Naive B cell (primary cell): ENCODE results near the gene SKOR1. TPM values are rescaled to one million over a fixed set of nuclear protein-coding genes. Genes with fewer than 3 reads are reported as not detected.

ENCODE experiments used
- ATAC-seq, 2 donors: fragments of 150-1000 bp; cut with Tn5 transposase; 2 replicates each; pipeline ENCODE4 v1.10.0; 2021; ENCODE audit warnings: low read depth in 2 of 2, mild to moderate bottlenecking in 2 of 2, moderate library complexity in 2 of 2
- DNase-seq: peaks from one replicate; pipeline ENCODE4 v3.0.0; 2022
- H3K27ac Mint-ChIP-seq, 6 donors: one replicate each; pipeline ENCODE4 v1.8.0; 2020 to 2022; ENCODE audit warnings: mild to moderate bottlenecking in 6 of 6, mixed read lengths in 6 of 6, moderate library complexity in 5 of 6, inconsistent platforms in 2 of 6
- H3K27me3 Mint-ChIP-seq, 3 donors: one replicate each; pipeline ENCODE4 v1.8.0; 2021 to 2022; ENCODE audit warnings: mixed read lengths in 3 of 3, mild to moderate bottlenecking in 1 of 3
- H3K36me3 Mint-ChIP-seq, 2 donors: one replicate each; pipeline ENCODE4 v1.8.0; 2020 to 2022; ENCODE audit warnings: mixed read lengths in 2 of 2, inconsistent platforms in 1 of 2, mild to moderate bottlenecking in 1 of 2
- H3K4me1 Mint-ChIP-seq, 3 donors: one replicate each; pipeline ENCODE4 v1.8.0; 2020 to 2022; ENCODE audit warnings: mixed read lengths in 3 of 3, inconsistent platforms in 1 of 3, mild to moderate bottlenecking in 1 of 3, moderate library complexity in 1 of 3
- H3K4me3 Mint-ChIP-seq, 8 donors: one replicate each; pipeline ENCODE4 v1.8.0; 2020 to 2022; ENCODE audit warnings: mild to moderate bottlenecking in 8 of 8, mixed read lengths in 8 of 8, moderate library complexity in 8 of 8, inconsistent platforms in 2 of 8
- H3K9me3 Mint-ChIP-seq, 7 donors: one replicate each; pipeline ENCODE4 v1.8.0; 2020 to 2022; ENCODE audit warnings: mixed read lengths in 7 of 7, mild to moderate bottlenecking in 5 of 7, inconsistent platforms in 2 of 7, moderate library complexity in 1 of 7
- polyA plus RNA-seq, 6 donors: library from polyadenylated mRNA; unstranded; fragments of 300-500 nt; fragmentation: Illumina TruSeq; gene quantifications; one replicate each; pipeline ENCODE4 v1.2.3, GENCODE V29; 2021; ENCODE audit warnings: low read depth in 6 of 6

Gene SKOR1
- polyA plus RNA-seq, 6 donors from 2014 or later = 0.07 to 0.19 (median 0.13) TPM; not detected in 3

DNA sequence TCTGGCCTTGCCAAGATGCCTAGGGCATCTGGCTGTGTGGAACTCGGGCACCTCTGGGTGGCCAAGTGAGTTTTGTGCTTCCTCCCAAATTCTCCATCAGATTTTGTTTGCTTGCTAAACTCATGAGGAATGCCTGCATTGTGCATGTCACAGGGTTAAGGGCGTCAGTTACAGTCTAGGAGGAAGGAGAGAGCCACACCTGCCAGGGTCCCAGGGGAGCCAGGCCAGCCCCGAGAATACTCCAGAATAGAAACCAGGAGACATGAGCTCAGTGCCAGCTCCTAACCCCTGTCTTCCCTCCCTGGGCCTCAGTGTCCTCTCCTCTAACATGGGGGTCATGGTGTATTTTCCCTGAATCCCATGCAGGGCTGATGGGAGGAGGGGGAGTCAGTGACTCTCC lies 22.0 kb upstream of the SKOR1 start:
- Mint-ChIP-seq H3K36me3 (peaks cover 0 to 15% of the 10 kb centered on the region in 2 donors), H3K9me3 (no peaks in the 10 kb centered on the region), H3K27me3 (no peaks in the 10 kb centered on the region), H3K4me1 (peaks cover 4 to 19% (median 8%) of the 10 kb centered on the region in 3 donors), H3K4me3 (no peak overlapping the region), H3K27ac (no peak overlapping the region)
- ATAC-seq (no peak), DNase-seq (no peak)

DNA sequence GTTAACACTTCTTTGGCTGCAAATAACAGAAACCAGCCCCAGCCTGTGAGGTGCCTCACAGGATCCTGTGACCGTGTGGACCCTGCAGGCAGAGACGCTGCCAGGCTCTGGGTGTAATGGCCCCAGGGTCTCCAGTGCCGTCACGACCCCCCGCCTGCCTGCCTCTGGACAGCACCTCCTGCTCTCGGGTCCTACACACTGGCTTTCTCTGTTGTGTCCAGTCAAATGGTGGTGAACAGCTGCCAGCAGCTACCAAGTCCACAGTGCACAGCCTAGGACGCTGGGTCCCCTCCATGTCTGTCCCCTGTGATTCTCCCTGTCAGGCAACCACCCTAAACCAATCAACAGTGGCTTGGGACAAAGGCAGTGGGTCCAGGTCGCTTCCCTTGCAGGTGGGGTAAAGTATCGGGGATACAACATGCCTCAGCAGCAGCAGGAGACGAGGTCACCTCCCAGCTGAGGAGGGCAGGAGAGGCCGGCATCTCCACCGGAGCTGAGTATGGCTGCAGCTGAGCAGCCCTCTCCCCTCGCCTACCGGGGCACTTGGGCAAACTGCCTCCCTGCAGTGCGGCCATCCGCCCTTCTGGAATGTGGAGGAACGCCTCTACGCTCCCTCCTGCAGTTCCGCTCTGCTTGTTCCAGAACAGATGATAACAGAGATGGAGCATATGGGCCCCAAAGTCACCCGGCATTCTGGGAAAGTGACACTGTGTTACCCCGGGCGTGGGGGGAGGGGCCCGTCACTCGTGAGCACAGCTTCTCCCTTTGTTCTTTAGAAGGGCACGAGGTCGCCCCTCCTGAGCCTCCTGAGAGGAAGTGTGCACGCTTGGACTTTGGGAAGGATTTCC lies 21.1 kb upstream of the SKOR1 start:
- Mint-ChIP-seq H3K27ac (no peak overlapping the region), H3K4me3 (no peak overlapping the region), H3K9me3 (no peaks in the 10 kb centered on the region), H3K27me3 (no peaks in the 10 kb centered on the region), H3K4me1 (peaks cover 4 to 19% (median 8%) of the 10 kb centered on the region in 3 donors), H3K36me3 (peaks cover 0 to 17% of the 10 kb centered on the region in 2 donors)
- DNase-seq (no peak), ATAC-seq (no peak)

DNA sequence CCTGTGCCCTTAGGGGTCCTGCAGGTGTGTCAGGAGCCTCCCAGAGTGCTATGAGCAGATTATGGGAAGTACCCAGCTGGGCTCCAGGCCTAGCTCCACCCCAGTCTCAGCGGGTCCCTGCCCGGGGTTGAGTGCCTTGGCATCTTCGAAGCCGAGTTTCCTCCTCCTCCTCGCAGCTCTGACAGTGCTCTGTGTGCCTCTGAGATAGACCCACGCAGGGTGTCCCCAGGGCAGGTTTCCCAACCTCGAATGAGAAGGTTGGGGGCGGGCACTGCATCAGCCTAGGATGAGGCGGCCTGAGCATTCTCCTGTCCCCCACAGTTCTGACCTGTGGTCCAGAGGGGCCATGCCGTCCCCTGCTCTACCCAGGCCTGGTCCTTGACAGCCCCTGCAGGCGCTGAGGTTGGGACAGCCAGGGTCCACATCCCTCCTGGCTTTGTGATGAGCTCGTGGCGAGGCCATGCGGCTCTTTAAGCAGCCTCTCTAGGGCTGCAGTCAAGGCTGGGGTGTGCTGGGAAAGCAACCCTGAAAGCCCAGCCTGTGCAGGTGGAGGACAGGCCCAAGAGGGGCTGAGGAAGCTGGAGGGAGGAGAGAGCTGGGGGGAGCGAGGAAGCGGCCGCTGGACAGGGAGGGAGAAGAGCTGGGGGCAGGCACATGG lies 20.2 kb upstream of the SKOR1 start:
- Mint-ChIP-seq H3K4me1 (peaks cover 4 to 19% (median 8%) of the 10 kb centered on the region in 3 donors), H3K27ac (no peak overlapping the region), H3K27me3 (no peaks in the 10 kb centered on the region), H3K9me3 (no peaks in the 10 kb centered on the region), H3K36me3 (peaks cover 0 to 18% of the 10 kb centered on the region in 2 donors), H3K4me3 (no peak overlapping the region)
- no peak for DNase-seq
- no peak for ATAC-seq

DNA sequence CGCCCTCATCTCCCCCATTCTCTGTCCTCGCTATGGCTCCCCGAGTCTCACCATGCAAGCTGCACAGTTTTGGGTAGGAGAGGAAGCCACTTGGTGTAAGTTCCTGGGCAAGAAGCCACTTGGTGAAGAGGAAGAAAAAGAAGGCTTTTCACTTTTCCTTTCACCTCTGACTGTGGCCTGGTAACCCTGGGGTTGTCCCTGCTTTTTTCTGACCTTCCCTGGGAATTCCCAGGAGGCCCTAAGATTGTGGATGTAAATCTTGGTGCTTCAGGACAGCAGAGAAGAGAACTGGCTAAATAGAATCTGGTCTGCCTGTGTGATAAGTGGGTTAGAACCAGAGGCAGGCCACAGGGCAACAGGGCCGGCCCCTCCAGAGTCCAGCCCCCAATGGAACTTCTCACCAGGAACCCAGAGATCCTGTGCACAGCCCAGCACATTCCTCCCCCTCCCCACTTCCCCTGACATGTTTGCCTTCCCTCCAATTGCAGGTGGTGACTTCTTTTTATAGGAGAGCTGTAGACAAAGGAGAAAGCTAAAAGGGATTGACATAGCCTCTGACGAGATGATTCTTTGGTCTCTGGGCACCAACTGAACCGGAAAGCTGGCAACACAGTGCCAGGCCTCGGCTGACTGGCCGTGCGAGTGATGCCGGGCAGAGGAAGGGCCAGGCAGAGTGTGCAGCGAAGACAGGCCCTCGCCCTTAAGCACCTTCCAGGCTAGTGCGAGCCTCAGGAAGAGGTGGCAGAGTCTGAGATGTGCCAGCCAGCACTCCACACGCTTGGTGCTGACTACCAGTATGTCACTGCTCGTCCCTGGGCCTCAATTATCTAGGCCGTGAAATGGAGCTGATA lies 19.4 kb upstream of the SKOR1 start:
- H3K27me3 Mint-ChIP-seq = no peaks in the 10 kb centered on the region
- H3K9me3 Mint-ChIP-seq = no peaks in the 10 kb centered on the region
- H3K36me3 Mint-ChIP-seq = peaks cover 0 to 16% of the 10 kb centered on the region in 2 donors
- no peak for DNase-seq
- H3K4me1 Mint-ChIP-seq = peaks cover 4 to 19% (median 8%) of the 10 kb centered on the region in 3 donors
- no peak overlapping the region for H3K4me3 Mint-ChIP-seq
- ATAC-seq = no peak
- peak overlapping the region in 1 of 6 donors; percentile 49 for H3K27ac Mint-ChIP-seq

DNA sequence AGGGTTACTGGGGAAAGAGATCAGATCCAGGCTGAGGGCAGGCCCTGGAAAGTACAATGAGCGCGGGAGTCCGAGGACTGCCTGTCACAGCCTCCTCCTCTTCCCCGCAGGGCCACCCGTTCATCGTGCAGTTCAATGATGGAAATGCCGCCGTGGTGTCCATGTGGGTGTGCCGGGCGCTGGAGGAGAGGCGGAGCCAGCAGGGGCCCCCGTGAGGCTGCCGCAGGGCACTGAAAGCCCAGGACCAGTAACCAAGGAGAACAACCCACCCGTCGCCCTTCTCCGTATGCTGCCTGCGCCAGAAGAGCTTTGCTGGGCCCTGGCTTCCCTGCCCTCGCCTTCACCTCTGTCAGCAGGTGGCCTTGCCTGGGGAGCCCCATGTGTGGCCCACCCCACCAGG lies 18.8 kb upstream of the SKOR1 start:
- no peak overlapping the region for H3K4me3 Mint-ChIP-seq
- ATAC-seq (no peak), DNase-seq (no peak)
- H3K4me1 Mint-ChIP-seq = peaks cover 4 to 19% (median 8%) of the 10 kb centered on the region in 3 donors
- H3K27me3 Mint-ChIP-seq = no peaks in the 10 kb centered on the region
- no peak overlapping the region for H3K27ac Mint-ChIP-seq
- H3K9me3 Mint-ChIP-seq = no peaks in the 10 kb centered on the region
- peaks cover 0 to 16% of the 10 kb centered on the region in 2 donors for H3K36me3 Mint-ChIP-seq

DNA sequence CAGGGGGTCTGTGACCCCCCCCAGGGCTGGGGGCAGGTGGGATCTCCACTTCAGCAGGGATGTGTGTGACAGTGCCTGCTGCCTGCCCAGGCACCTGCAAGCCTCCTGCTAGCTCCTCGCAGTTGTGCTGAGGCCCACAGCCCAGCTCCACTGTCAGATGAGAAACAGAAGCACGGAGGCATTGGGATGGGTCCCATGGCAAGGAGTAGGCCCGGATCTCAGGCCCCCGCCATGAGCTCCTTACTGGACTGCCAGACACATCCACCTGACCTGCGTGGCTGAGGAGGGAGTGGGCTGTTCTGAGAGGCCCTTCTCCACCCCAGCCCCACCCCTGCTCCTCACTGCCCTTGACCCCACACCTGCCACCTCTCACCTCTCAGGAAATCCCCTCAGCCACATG lies 18.2 kb upstream of the SKOR1 start:
- Mint-ChIP-seq H3K4me1 (peaks cover 7 to 19% (median 8%) of the 10 kb centered on the region in 3 donors), H3K27me3 (no peaks in the 10 kb centered on the region), H3K36me3 (peaks cover 0 to 16% of the 10 kb centered on the region in 2 donors), H3K9me3 (no peaks in the 10 kb centered on the region), H3K27ac (no peak overlapping the region), H3K4me3 (no peak overlapping the region)
- DNase-seq = no peak
- ATAC-seq = no peak

DNA sequence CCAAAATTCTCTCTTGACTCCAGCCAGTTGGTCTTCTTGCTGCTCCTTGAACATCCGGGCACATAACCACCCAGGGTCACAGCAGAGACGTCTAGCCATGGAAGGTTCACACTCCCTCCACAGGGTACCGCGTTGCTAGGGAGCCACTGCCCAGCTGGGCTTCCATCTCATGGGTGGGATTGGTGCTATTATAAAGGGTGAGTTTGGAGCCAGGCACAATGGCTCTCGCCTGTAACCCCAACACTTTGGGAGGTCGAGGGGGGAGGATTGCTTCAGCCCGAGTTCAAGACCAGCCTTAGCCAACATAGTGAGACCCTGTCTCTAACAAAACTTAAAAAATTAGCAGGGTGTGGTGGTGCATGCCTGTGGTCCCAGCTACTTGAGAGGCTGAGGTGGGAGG lies 17.5 kb upstream of the SKOR1 start:
- no peak for DNase-seq
- no peak for ATAC-seq
- Mint-ChIP-seq H3K27ac (peak overlapping the region in 1 of 6 donors; percentile 22), H3K4me3 (no peak overlapping the region), H3K4me1 (peaks cover 6 to 13% (median 12%) of the 10 kb centered on the region in 3 donors), H3K27me3 (no peaks in the 10 kb centered on the region), H3K36me3 (peaks cover 0 to 16% of the 10 kb centered on the region in 2 donors), H3K9me3 (no peaks in the 10 kb centered on the region)

DNA sequence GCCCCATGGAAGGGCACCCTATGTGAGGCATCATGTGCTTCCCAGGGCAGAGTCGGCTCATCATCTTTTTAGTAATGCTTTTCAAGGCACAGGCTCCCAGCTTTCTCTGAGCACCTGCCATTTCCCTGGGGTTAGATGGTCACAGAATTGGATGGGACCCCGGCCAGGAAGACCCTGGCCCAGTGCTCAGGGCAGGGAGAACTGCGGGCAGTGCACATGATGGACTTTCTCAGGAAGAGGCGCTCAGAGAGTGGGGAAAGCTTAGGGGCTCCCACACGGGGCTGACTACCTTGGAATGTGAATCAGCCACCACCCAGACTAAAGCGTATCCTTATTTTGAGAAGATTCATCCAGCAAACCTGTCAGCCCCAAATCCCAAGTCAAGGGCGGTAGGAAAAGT lies 16.5 kb upstream of the SKOR1 start:
- no peak overlapping the region for H3K4me3 Mint-ChIP-seq
- H3K9me3 Mint-ChIP-seq = no peaks in the 10 kb centered on the region
- peaks cover 0 to 16% of the 10 kb centered on the region in 2 donors for H3K36me3 Mint-ChIP-seq
- H3K27me3 Mint-ChIP-seq = no peaks in the 10 kb centered on the region
- DNase-seq (no peak), ATAC-seq (no peak)
- no peak overlapping the region for H3K27ac Mint-ChIP-seq
- H3K4me1 Mint-ChIP-seq = peaks cover 4 to 9% (median 6%) of the 10 kb centered on the region in 3 donors

DNA sequence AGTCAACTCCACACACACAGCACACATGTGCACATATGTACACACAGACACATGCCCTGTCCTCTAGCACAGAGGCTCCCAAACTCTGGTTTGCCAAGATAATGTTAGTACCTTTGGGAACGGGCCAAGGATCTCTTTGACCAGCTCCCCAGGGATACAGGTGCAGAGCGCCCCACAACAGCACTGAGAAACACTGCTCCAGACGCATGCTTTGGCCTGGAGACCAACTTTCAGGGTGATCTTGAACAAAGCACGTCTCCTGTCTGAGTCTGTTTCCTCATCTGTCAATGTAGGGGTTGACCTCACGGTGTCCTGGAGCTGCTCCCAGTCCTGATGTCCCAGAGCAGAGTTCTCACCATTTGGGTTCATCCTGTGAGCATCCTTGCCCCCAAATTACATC lies 15.9 kb upstream of the SKOR1 start:
- Mint-ChIP-seq H3K27me3 (no peaks in the 10 kb centered on the region), H3K9me3 (no peaks in the 10 kb centered on the region), H3K36me3 (peaks cover 0 to 16% of the 10 kb centered on the region in 2 donors), H3K27ac (peak overlapping the region in 1 of 6 donors; percentile 69), H3K4me1 (peaks cover 4 to 9% (median 6%) of the 10 kb centered on the region in 3 donors), H3K4me3 (no peak overlapping the region)
- no peak for DNase-seq
- no peak for ATAC-seq

DNA sequence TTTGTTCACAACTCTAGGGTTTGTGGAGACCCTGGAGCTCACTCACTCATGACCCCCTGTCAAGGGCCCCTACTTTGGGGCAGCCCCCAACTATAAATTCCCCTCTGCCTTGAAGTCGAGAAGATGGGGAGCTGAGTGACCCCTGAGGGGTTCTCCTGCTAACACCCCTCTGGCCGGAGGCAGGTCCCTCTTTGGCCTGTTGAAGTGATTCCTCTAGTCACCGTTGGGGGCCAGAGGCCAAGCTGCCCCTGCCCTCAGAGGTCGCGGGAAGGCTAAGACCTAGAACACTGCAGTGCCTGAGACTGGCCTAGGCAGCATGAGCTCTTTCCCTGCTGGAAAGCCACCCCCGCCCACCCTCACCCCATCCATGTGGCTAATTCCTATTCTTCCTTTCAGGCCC lies 15.4 kb upstream of the SKOR1 start:
- peaks cover 0 to 16% of the 10 kb centered on the region in 2 donors for H3K36me3 Mint-ChIP-seq
- peak overlapping the region in 1 of 6 donors; percentile 69 for H3K27ac Mint-ChIP-seq
- no peak for DNase-seq
- H3K27me3 Mint-ChIP-seq = no peaks in the 10 kb centered on the region
- peaks cover 4 to 9% (median 6%) of the 10 kb centered on the region in 3 donors for H3K4me1 Mint-ChIP-seq
- ATAC-seq = no peak
- H3K4me3 Mint-ChIP-seq = no peak overlapping the region
- no peaks in the 10 kb centered on the region for H3K9me3 Mint-ChIP-seq

DNA sequence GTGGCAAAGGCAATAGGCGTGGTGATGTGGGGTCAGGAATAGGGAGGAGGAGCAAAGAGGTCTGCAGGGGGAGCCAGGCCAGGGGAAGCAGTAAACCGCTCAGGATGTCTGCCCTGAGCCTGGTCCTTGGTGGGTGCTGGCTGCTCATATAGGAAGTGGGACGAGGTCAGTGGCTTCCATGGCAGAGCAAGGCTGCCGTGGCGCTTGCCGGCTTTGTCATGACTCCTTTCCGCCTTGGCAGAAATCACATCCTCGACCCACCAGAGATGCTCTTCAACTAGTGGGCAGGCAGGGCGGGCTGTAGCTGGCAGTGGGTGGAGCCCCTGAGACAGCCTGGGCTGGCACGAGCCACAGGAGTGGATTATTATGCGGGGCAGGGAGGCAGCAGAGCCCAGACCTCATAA lies 13.1 kb upstream of the SKOR1 start:
- Mint-ChIP-seq H3K27ac (peak overlapping the region in 2 of 6 donors; percentile 8 to 12), H3K27me3 (peaks cover 7 to 10% (median 8%) of the 10 kb centered on the region in 3 donors), H3K4me3 (peak overlapping the region in 2 of 8 donors; percentile 41 to 68), H3K9me3 (peaks cover 0 to 16% (median 2%) of the 10 kb centered on the region in 7 donors), H3K4me1 (peaks cover 4 to 9% (median 4%) of the 10 kb centered on the region in 3 donors), H3K36me3 (peaks cover 0 to 10% of the 10 kb centered on the region in 2 donors)
- DNase-seq = no peak
- ATAC-seq = no peak

DNA sequence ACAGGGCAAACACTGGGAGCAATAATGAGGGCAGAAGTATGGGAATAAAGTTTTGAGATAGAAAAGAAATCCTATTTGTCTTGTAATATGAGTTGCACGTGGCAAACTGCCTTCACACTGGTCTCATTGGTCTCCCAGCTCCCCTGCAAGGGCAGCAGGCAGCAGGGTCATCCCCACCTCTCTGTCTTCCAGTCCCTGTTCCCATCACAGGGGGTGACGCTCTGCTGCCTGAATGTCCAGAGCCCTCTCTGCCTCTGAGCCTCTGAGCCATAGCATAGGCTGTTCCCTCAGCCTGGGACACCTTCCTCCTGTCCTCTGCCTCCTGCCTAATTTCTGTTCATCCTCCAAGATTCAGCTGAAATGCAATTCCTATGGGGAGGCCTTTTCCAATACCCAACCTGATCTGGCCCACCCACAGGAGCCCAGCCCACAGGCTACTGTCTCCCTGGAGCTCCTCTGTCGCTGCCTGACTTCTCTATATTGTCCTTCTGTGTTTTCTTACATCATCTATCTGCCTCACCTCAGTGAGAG lies 12.1 kb upstream of the SKOR1 start:
- peaks cover 0 to 6% of the 10 kb centered on the region in 2 donors for H3K36me3 Mint-ChIP-seq
- H3K4me3 Mint-ChIP-seq = peak overlapping the region in 3 of 8 donors; percentile 12 to 29 (median 28)
- H3K27ac Mint-ChIP-seq = peak overlapping the region in 1 of 6 donors; percentile 83
- H3K27me3 Mint-ChIP-seq = peaks cover 15 to 19% (median 16%) of the 10 kb centered on the region in 3 donors
- no peak for DNase-seq
- peaks cover 0 to 16% (median 2%) of the 10 kb centered on the region in 7 donors for H3K9me3 Mint-ChIP-seq
- H3K4me1 Mint-ChIP-seq = peaks cover 0 to 9% (median 0%) of the 10 kb centered on the region in 3 donors
- ATAC-seq = no peak
